Measurements from ENCODE around the gene POR. TPM values are rescaled to one million over a fixed set of nuclear protein-coding genes. Genes with fewer than 3 reads are reported as not detected.

Gene POR
- polyA plus RNA-seq, 1 donor from 2014 or later = 50.2 TPM

Other genes starting within 250 kb of the POR start
- gene HIP1, start 176.2 kb upstream of the POR start, polyA plus RNA-seq = 3.4 TPM
- not detected for gene CCL26, start 142.9 kb upstream of the POR start, polyA plus RNA-seq
- gene CCL24, start 101.3 kb upstream of the POR start, polyA plus RNA-seq = not detected
- 66.0 TPM for gene RHBDD2, start 36.1 kb upstream of the POR start, polyA plus RNA-seq
- gene TMEM120A, start 79.4 kb downstream of the POR start, polyA plus RNA-seq = 32.2 TPM
- 63.2 TPM for gene STYXL1, start 132.8 kb downstream of the POR start, polyA plus RNA-seq
- 177 TPM for gene MDH2, start 133.0 kb downstream of the POR start, polyA plus RNA-seq

Measured in IgD-negative memory B cell (primary cell).